GM19193 (cell line): Measurements from ENCODE around the gene RPP30.

ENCODE experiments used
- POLR2A ChIP-seq: IDR thresholded peaks from 4 replicates; pipeline ENCODE4 v1.6.1; 2011; ENCODE audit not compliant: insufficient read depth, insufficient read length; ENCODE audit errors: extremely low read depth

Gene RPP30

GRCh38 chr10:90871766-90872647, at the start of gene RPP30:
TSS of gene RPP30 (plus strand) at chr10:90871974. CDS start at chr10:90871987, 13 bp downstream.
- TF ChIP-seq POLR2A: peak; percentile 81

GRCh38 chr10:90822508-90822907, 49.3 kb upstream of the RPP30 start:
- no peak for TF ChIP-seq POLR2A

- TF ChIP-seq POLR2A: no peak
These were observed 39.7 kb upstream of the RPP30 start for GRCh38 chr10:90832111-90832510.

DNA sequence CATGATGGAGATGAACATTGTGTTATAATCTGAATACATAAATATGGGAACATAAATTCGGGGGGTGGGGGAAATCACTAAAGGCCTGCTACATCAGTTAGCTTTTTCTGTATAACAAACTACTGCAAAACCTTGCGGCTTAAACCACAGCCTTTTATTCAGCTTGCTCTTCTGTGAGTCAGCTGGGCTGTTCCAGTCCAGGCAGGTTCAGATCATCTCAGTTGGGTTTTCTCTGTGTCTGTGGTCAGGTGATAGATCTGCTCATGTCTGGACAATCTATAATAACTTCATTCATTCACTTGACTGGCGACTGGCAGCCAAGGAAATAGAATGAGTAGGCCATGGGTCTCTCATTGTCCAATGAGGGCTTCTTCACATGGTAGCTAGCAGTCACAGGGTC, 37.4 kb upstream of the RPP30 start:
- no peak for TF ChIP-seq POLR2A

- no peak for TF ChIP-seq POLR2A
These were observed 34.3 kb upstream of the RPP30 start for GRCh38 chr10:90837486-90837885.

DNA sequence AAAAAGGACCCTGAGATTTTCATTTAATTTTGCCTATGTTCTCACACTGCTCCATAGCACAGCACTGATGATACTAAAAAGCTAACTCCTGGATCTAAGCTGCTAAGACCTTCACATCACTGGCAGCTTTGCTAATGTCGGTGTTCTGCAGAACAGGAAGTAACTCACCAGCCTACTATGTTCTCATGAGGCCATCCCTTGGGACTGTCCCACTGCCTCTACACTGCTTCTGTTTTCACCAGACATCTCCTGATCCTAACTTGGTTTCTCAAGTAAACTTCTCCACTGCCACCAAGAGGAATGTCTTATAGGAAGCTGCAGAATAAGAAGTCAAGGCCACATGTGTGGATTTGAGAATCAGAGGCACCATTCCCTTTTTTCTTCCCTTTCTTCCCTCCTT, 29.0 kb upstream of the RPP30 start:
- no peak for TF ChIP-seq POLR2A

DNA sequence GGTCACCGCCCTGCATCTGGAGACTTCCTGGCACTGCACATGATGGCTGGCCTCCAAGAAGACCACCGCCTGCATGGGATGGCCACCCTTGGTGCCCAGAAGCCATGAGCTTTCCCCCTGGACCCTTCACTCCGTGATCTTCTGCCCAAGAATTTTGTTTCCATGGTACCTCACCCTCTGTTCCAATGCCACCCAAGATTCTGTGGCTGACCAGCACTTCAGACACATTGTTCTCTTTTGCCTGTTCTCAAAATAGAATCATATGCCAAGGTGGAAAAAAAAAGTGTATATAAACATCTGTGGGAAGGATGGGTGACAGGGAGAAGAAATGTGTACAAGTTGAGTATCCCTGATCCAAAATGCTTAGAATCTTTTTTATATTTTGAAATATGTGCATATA, 26.0 kb upstream of the RPP30 start:
- TF ChIP-seq POLR2A: no peak

DNA sequence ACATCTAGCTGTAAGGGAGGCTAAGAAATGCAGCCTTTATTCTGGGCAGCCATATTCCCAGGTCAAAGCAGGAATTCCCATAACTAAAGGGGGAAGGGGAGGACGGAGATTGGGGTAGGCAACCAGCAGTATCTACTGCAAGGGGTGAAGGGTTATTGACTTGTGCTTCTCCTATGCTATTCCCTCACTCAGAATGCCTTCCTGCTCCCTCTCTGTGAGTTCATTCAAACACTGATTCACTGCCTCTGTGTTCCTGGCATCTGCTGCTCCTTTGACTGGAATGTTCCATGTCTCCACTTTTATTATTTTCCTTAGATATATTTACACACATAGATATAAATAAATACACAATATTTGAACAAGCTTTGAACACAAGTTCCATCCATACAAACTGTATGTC, 25.0 kb upstream of the RPP30 start:
- no peak for TF ChIP-seq POLR2A

GRCh38 chr10:90847436-90847835, 24.3 kb upstream of the RPP30 start:
- TF ChIP-seq POLR2A: no peak

DNA sequence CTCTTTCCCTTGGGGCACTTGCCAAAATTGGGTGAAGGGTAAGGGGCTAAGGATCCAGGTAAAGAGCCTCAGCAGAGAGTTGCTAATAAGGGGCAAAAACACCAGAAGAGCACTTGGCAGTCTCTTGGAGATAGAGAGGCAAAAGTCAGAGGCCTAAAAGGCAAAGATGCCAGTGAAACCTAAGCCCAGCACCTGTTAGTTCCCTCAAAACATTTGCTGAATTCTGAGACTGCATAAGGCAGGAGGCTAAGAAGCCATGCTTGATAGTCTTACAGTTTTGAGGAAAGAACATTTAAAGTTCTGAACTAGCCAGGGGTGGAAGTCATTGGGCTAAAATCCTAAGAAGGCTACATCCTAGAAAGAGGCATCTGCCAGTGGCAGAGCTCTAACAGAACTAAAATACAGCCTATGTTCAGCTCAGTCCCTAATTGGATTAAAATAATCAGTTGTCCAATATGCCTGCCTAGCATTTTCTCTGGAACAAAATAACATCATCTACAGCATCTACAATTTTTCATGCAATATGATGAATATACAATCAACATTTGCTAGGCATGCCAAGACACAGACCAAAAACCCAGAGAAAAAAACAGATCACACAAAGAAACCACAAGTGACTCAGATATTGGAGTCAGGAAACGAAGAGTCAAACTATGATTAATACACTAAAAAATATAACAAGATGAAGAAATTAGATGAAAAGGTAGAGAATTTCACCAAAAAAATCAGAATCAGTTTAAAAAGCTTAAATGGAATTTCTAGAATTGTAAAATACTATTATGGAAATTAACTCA, 21.6 kb upstream of the RPP30 start:
- no peak for TF ChIP-seq POLR2A

DNA sequence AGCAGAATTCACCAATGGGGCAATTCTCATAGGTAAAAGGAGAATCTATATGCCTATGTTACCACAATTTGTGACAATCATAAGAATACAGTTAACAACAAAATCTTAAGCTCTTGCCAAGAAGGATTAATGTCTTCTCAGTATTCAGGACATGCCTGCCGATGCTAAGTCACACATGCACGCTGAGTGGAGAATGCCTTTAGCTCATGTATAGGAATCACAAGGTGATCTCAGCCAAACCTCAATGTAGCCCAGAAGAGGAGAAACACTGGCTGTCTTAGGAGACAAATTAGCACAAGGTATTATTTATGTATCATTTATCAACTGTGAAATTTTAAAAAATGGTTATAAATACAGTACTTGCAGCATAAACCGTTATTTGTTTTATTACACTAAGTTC, 16.6 kb upstream of the RPP30 start:
- no peak for TF ChIP-seq POLR2A

- no peak for TF ChIP-seq POLR2A
These were observed 15.5 kb upstream of the RPP30 start for GRCh38 chr10:90856261-90856660.

DNA sequence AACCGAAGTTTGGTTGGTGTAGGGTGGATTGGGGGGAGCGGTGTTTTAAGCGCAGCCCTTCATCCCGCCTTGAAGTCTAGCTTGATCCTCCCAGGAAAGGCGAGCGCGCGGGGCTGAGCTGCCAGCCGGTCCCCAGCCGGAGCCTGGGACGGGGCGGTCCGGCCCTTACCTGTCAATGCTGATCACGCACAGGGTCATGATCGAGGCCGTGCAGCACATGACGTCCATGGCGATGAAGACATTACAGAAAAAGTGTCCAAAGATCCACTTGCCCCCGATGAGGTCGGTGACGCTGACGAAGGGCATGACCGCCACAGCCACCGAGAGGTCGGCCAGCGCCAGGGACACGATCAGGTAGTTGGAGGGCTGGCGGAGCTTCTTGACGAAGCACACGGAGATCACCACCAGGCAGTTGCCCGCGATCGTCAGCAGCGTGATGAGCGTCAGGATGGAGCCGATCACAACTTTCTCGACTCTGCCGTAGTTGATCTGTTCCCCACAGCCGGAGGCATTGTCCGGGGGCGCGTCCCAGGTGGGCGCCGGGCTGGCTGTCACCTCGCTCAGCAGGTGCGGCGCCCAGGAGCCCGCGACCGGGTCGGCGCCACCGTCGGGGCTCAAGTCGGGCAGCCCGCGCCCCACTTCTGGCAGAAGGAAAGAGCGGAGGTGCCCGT, 14.7 kb upstream of the RPP30 start:
- TF ChIP-seq POLR2A: no peak

- no peak for TF ChIP-seq POLR2A
These were observed 13.9 kb upstream of the RPP30 start, which contains the start of gene HTR7 for GRCh38 chr10:90857635-90858460. TSS of gene HTR7 (minus strand) at chr10:90858039. CDS start at chr10:90857671, 368 bp downstream.
